Colonic mucosa (tissue), 4 donors: ENCODE data around the gene DYNLL1. TPM values are rescaled to one million over a fixed set of nuclear protein-coding genes. Genes with fewer than 3 reads are reported as not detected.
"Not testable (repeated sequence)": the region's sequence is repeated elsewhere in the genome, so short reads cannot be mapped to it uniquely, and the experiment has no call there.

Experiments
- DNase-seq: peaks from one replicate; pipeline ENCODE4 v3.0.0-alpha.2; 2020
- H3K27ac ChIP-seq: fragments of 200-600 bp; one replicate; pipeline ENCODE4 v1.8.0; 2021
- H3K27me3 ChIP-seq: fragments of 200-600 bp; one replicate; pipeline ENCODE4 v1.8.0; 2021
- H3K36me3 ChIP-seq: fragments of 200-600 bp; one replicate; pipeline ENCODE4 v1.8.0; 2021
- H3K4me1 ChIP-seq: fragments of 200-600 bp; one replicate; pipeline ENCODE4 v1.8.0; 2021; ENCODE audit warnings: mild to moderate bottlenecking
- H3K4me3 ChIP-seq: fragments of 200-600 bp; one replicate; pipeline ENCODE4 v1.8.0; 2021
- H3K9ac ChIP-seq, 2 donors: one replicate each; pipeline ENCODE4 v1.7.0; 2013; ENCODE audit warnings: control low read depth in 2 of 2, low read depth in 2 of 2, low read length in 2 of 2
- H3K9me3 ChIP-seq: fragments of 200-600 bp; one replicate; pipeline ENCODE4 v1.8.0; 2021
- CTCF ChIP-seq: fragments of 200-600 bp; IDR thresholded peaks from one replicate; pipeline ENCODE4 v1.8.0; 2022; ENCODE audit warnings: antibody characterized with exemption, mild to moderate bottlenecking
- intact Hi-C: fragments of 100-400 bp; cut with DNase I; formaldehyde crosslinking; loops from one replicate; pipeline ENCODE4 v1.14.1; 2022
- total RNA-seq, 2 donors: library from RNA; stranded (reverse); fragmentation: NEBNext Ultra II Directional in 1 of 2; extraction: Animal tissue kit (Norgen Biotek cat#: 25700) in 1 of 2; gene quantifications; one replicate each; pipeline ENCODE4 v1.2.1, GENCODE V29; 2021
- donor health status: healthy.
- donor health status: DM: no; HTN: no; CAD: no.
- donor health status: DM: no; HTN: no; CAD: no.

The DYNLL1 gene
- 100 to 1,000 TPM; 359 to 463 TPM for total RNA-seq

DNA sequence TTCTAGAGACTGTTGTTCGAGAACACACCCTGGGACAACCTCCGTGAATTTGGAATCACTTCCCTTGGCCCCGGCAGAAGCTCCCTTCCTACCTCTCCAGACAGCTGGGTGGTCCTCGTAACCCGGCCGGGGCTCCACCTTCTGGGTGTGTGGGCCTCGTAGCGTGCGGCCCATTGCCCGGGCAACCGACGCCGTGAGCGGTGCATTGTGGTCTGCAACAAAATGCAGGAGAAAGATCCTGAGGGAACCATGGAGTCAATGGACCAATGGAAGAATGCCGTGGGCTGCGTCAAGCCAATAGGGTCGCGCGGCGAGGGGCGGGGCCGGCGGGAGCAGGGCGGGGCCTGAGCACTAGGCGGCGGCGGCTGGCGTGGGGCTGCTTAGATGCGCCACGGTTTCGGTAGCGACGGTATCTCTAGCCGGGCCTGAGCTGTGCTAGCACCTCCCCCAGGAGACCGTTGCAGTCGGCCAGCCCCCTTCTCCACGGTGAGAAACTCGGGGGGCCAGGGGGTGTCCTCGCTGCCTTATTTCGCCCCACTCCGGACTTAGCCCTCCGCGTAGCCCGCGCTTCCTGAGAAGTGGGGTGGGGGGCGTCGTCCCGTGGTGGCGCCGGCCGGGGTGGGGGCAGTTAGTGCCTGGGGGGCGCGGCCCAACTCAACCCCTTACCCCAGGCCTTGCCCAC, at the start of gene DYNLL1:
TSS of gene DYNLL1 (plus strand) at position 383 of the 682 bp plus-strand sequence. CDS start 309 bp downstream, outside the sequence.
- H3K4me1 ChIP-seq: no peaks in the 10 kb centered on the region
- peak within 1 kb of the TSS; percentile 89 for H3K27ac ChIP-seq
- no peaks in the 10 kb centered on the region for H3K36me3 ChIP-seq
- H3K4me3 ChIP-seq: peak within 1 kb of the TSS; percentile 94
- peak within 1 kb of the TSS; percentile 84 to 86 for H3K9ac ChIP-seq
- intact Hi-C loops: no loop called here
- peak; percentile 98 for DNase-seq
- H3K27me3 ChIP-seq: no peaks in the 10 kb centered on the region
- no peak for TF ChIP-seq CTCF
- no peaks in the 10 kb centered on the region for H3K9me3 ChIP-seq

- not testable (repeated sequence) for H3K27me3 ChIP-seq, DNase-seq, H3K36me3 ChIP-seq, H3K9me3 ChIP-seq
- intact Hi-C loops: loop anchor here (10.0 kb wide), 1 partner anchor 128 kb away; no protein-coding TSS in a partner anchor
- Histone ChIP-seq H3K4me1 (peaks cover 10% of the 10 kb centered on the region), H3K4me3 (peak overlapping the region; percentile 98), H3K9ac (peak overlapping the region; percentile 92 to 94), H3K27ac (peak overlapping the region; percentile 91)
Measured at GRCh38 chr12:120446844-120447178, 49.1 kb upstream of the DYNLL1 start.

- peaks cover 10% of the 10 kb centered on the region for H3K4me1 ChIP-seq
- H3K27ac ChIP-seq: no peak overlapping the region
- H3K27me3 ChIP-seq: no peaks in the 10 kb centered on the region
- H3K9me3 ChIP-seq: no peaks in the 10 kb centered on the region
- no peak for DNase-seq
- H3K9ac ChIP-seq: no peak overlapping the region
- H3K4me3 ChIP-seq: no peak overlapping the region
- no peaks in the 10 kb centered on the region for H3K36me3 ChIP-seq
- intact Hi-C loops: loop anchor here (10.0 kb wide), 1 partner anchor 127 kb away; no protein-coding TSS in a partner anchor
- no peak for TF ChIP-seq CTCF
Measured at GRCh38 chr12:120447992-120448391, 47.9 kb upstream of the DYNLL1 start.

- intact Hi-C loops, H3K4me1 ChIP-seq, H3K9me3 ChIP-seq, H3K27ac ChIP-seq, DNase-seq, H3K27me3 ChIP-seq, H3K9ac ChIP-seq, H3K4me3 ChIP-seq, H3K36me3 ChIP-seq: not testable (repeated sequence)
Measured at GRCh38 chr12:120452524-120452923, 43.4 kb upstream of the DYNLL1 start.

DNA sequence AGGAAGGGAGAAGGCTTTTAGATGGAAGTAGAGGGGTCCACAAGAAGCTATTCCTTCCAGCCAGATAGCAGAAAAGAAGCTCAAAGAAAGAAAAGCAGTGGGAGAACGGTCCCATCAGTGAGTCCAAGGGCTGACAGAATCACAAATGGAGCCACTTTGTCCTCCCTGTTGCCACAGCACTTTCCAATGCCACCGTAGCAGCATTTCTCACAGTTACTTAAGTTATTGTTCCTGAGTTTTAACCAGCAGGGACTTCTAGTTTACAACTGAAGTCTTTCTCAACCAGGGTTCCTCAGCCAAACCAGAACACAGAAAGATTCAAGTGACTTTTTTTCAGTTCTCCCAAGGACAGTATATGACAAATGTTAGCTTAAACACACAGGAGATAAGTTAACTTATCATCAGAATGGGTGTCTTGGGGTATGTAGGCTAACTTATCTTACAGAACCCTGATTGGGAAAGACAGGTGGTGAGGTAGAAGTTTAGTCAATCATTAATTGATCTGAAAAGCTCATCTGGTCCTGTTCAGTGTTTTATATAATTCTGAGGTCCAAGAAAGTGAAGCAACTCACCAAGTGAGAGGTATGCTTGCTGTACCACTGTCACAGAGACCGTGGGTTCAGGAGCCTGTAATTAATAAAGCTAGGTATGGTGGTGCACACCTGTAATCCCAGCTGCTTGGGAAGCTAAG, 42.7 kb upstream of the DYNLL1 start:
- Histone ChIP-seq H3K36me3 (peaks cover 2% of the 10 kb centered on the region), H3K9me3 (no peaks in the 10 kb centered on the region), H3K4me1 (no peaks in the 10 kb centered on the region), H3K4me3 (no peak overlapping the region), H3K27ac (no peak overlapping the region), H3K27me3 (no peaks in the 10 kb centered on the region), H3K9ac (no peak overlapping the region)
- intact Hi-C loops: no loop called here
- DNase-seq: no peak
- TF ChIP-seq CTCF: no peak

GRCh38 chr12:120453977-120454376, 41.9 kb upstream of the DYNLL1 start:
- peak; percentile 65 for TF ChIP-seq CTCF
- Histone ChIP-seq H3K36me3 (peaks cover 8% of the 10 kb centered on the region), H3K4me3 (no peak overlapping the region), H3K4me1 (no peaks in the 10 kb centered on the region), H3K27ac (no peak overlapping the region), H3K27me3 (no peaks in the 10 kb centered on the region), H3K9ac (no peak overlapping the region), H3K9me3 (no peaks in the 10 kb centered on the region)
- DNase-seq: no peak
- intact Hi-C loops: no loop called here
